GM12878 (cell line): ENCODE measurements around the gene BRD2. TPM values are rescaled to one million over a fixed set of nuclear protein-coding genes. Genes with fewer than 3 reads are reported as not detected.

Experiments used
- ATAC-seq: fragments of 200-7000 bp; cut with Tn5 transposase; 3 replicates; pipeline ENCODE4 v1.9.1; 2020; ENCODE audit warnings: mild to moderate bottlenecking, moderate library complexity
- BruUV-seq: library from RNA; stranded (reverse); fragments of 400-500 nt; replicated peaks from 2 replicates; lab custom pipeline; 2021; lab: Mats Ljungman, UMichigan
- CTCF ChIA-PET: fragments of 300-600 bp; sonication (Branson Sonifier 250); formaldehyde crosslinking; extraction: SDS; loops from one replicate; lab custom pipeline; 2021; ENCODE audit warnings: inconsistent platforms; lab: Yijun Ruan, JAX
- POLR2A ChIA-PET: fragments of 350-600 bp; formaldehyde crosslinking; extraction: SDS; loops from one replicate; lab custom pipeline; 2021; ENCODE audit warnings: inconsistent platforms; lab: Charles Lee
- RAD21 ChIA-PET: fragments of 300-600 bp; sonication (Branson Sonifier 250); formaldehyde crosslinking; loops from one replicate; lab custom pipeline; 2023; ENCODE audit warnings: antibody characterized with exemption; ENCODE audit not compliant: unreplicated experiment; lab: Charles Lee
- SMC1A ChIA-PET: fragments of 300-600 bp; sonication (Branson Sonifier 250); formaldehyde crosslinking; loops from one replicate; lab custom pipeline; 2023; ENCODE audit not compliant: unreplicated experiment, uncharacterized antibody; lab: Charles Lee
- DNase-seq: peaks from one replicate; pipeline ENCODE4 v3.0.0-alpha.2; 2011; ENCODE audit warnings: low read depth, low spot score
- FAIRE-seq: peaks from 3 replicates; lab custom pipeline; 2011; peaks lifted over from hg19 to GRCh38; lab: Jason Lieb, UNC
- H2AFZ ChIP-seq: 2 replicates; pipeline ENCODE4 v1.6.0; 2011; ENCODE audit warnings: low read depth, low read length, control low read depth; ENCODE audit not compliant: control insufficient read depth
- H3K27ac ChIP-seq: 2 replicates; pipeline ENCODE4 v1.5.1; 2011; ENCODE audit warnings: control low read depth; ENCODE audit not compliant: control insufficient read depth, insufficient read depth
- H3K27me3 ChIP-seq, 2 experiments: replicated peaks in 1 of 2; 2 replicates each; pipeline versions ENCODE4 v1.6.0 to v1.6.1; 2011; ENCODE audit warnings: low read length in 1 of 2; ENCODE audit not compliant: control insufficient read depth in 2 of 2, insufficient read depth in 2 of 2
- H3K36me3 ChIP-seq, 2 experiments: 2 replicates each; pipeline ENCODE4 v1.5.1; 2011; ENCODE audit warnings: low read length in 1 of 2; ENCODE audit not compliant: control insufficient read depth in 2 of 2, insufficient read depth in 2 of 2
- H3K4me1 ChIP-seq: 2 replicates; pipeline ENCODE4 v1.6.1; 2011; ENCODE audit warnings: mild to moderate bottlenecking, low read length, moderate library complexity, mixed read lengths; ENCODE audit not compliant: control insufficient read depth, insufficient read depth
- H3K4me2 ChIP-seq: 2 replicates; pipeline ENCODE4 v1.6.0; 2011; ENCODE audit warnings: control low read depth; ENCODE audit not compliant: control insufficient read depth, insufficient read depth
- H3K4me3 ChIP-seq: fragments of 200-600 bp; sonication (generic); 2 replicates; pipeline ENCODE4 v1.5.1; 2016
- H3K79me2 ChIP-seq: 2 replicates; pipeline ENCODE4 v1.6.0; 2011; ENCODE audit warnings: low read length; ENCODE audit not compliant: control insufficient read depth, insufficient read depth
- H3K9ac ChIP-seq: 2 replicates; pipeline ENCODE4 v1.8.0; 2011; ENCODE audit warnings: low read length, control low read depth, mixed read lengths; ENCODE audit not compliant: control insufficient read depth, insufficient read depth
- H3K9me3 ChIP-seq: replicated peaks from 3 replicates; pipeline ENCODE4 v1.5.1; 2011; ENCODE audit warnings: mild to moderate bottlenecking, low read length; ENCODE audit not compliant: control insufficient read depth, insufficient read depth
- H4K20me1 ChIP-seq: 2 replicates; pipeline ENCODE4 v1.6.0; 2011; ENCODE audit not compliant: control insufficient read depth, insufficient read depth
- BHLHE40 ChIP-seq, 2 experiments: fragments of 450-650 bp in 1 of 2; IDR thresholded peaks; 2 replicates each; pipeline ENCODE4 v1.6.1; 2011 to 2017; ENCODE audit warnings: low read depth in 2 of 2, borderline replicate concordance in 1 of 2, improper control_type of control experiment in 1 of 2, low read length in 1 of 2, mild to moderate bottlenecking in 1 of 2
- CBFB ChIP-seq: IDR thresholded peaks from 2 replicates; pipeline ENCODE4 v1.6.1; 2016; ENCODE audit warnings: antibody characterized with exemption, low read depth
- FOS ChIP-seq: IDR thresholded peaks from 3 replicates; pipeline ENCODE4 v1.6.1; 2011; ENCODE audit warnings: borderline replicate concordance; ENCODE audit not compliant: insufficient read length; ENCODE audit errors: extremely low read depth
- IKZF1 ChIP-seq: fragments of 450-650 bp; conservative IDR thresholded peaks from 2 replicates; pipeline ENCODE4 v1.6.1; 2017; ENCODE audit warnings: antibody characterized with exemption, mild to moderate bottlenecking
- MTA3 ChIP-seq: IDR thresholded peaks from 2 replicates; pipeline ENCODE4 v1.6.1; 2012; ENCODE audit warnings: low read length, inconsistent platforms, borderline replicate concordance
- MYB ChIP-seq: fragments of 150-350 bp; IDR thresholded peaks from 2 replicates; pipeline ENCODE4 v1.6.1; 2014; ENCODE audit warnings: mild to moderate bottlenecking, low read depth, low read length, borderline replicate concordance
- POLR2A ChIP-seq: IDR thresholded peaks from 2 replicates; pipeline ENCODE4 v1.6.1; 2011; ENCODE audit warnings: low read depth, mild to moderate bottlenecking, low read length
- RAD21 ChIP-seq: IDR thresholded peaks from 2 replicates; pipeline ENCODE4 v1.6.1; 2011; ENCODE audit warnings: mild to moderate bottlenecking, low read depth, low read length, moderate library complexity; ENCODE audit not compliant: insufficient read depth
- SIX5 ChIP-seq: IDR thresholded peaks from 2 replicates; pipeline ENCODE4 v1.6.1; 2011; ENCODE audit warnings: mild to moderate bottlenecking, low read depth, low read length, moderate library complexity; ENCODE audit not compliant: severe bottlenecking
- SMC3 ChIP-seq: IDR thresholded peaks from 2 replicates; pipeline ENCODE4 v1.6.1; 2011; ENCODE audit warnings: low read length, improper control_type of control experiment, borderline replicate concordance
- ZBED1 ChIP-seq: IDR thresholded peaks from 2 replicates; pipeline ENCODE4 v1.6.1; 2016; ENCODE audit warnings: borderline replicate concordance
- ZNF384 ChIP-seq: IDR thresholded peaks from 2 replicates; pipeline ENCODE4 v1.6.1; 2012; ENCODE audit warnings: low read depth, mild to moderate bottlenecking, low read length, improper control_type of control experiment, borderline replicate concordance
- WGBS: methylation state at CpG from one replicate; pipeline ENCODE4 v1.1.6; 2016; ENCODE audit warnings: low lambda C conversion rate; ENCODE audit not compliant: insufficient replicate concordance, insufficient coverage; ENCODE audit errors: missing lambda C conversion rate; 5-methylcytosine and 5-hydroxymethylcytosine counted together
- in situ Hi-C: fragments of 300-500 bp; cut with MboI; formaldehyde crosslinking; loops from 9 replicates; pipeline ENCODE4 v1.14.3; 2018; ENCODE audit warnings: mixed read lengths
- intact Hi-C: fragments of 100-400 bp; cut with micrococcal nuclease; formaldehyde crosslinking; loops from one replicate; pipeline ENCODE4 v1.14.2; 2022; ENCODE audit not compliant: unreplicated experiment
- polyA plus RNA-seq, 11 experiments: library from polyadenylated mRNA; depleted of rRNA in 4 of 11; unstranded in 6 of 11; stranded (reverse) in 5 of 11; fragments of >200 nt; fragmentation: Nextera tagmentation in 4 of 11; fragmentation: Illumina TruSeq in 1 of 11; extraction: Ambion mirVana in 4 of 11; extraction: Trizol in 1 of 11; gene quantifications; 1 replicate in 1 of 11; 2 replicates in 10 of 11; pipeline versions ENCODE4 v1.2.1 to v1.2.3, GENCODE V29; 2011 to 2016; ENCODE audit warnings: inconsistent platforms in 2 of 11, missing spikeins in 2 of 11, low read depth in 1 of 11
- total RNA-seq, 4 experiments: library from RNA; depleted of rRNA in 3 of 4; stranded (reverse); fragments of >200 nt in 3 of 4; fragmentation: Illumina TruSeq in 1 of 4; extraction: Trizol in 1 of 4; gene quantifications; 2 replicates each; pipeline versions ENCODE4 v1.2.1 to v1.2.3, GENCODE V29; 2013 to 2021

The BRD2 gene
- total and polyA plus RNA-seq, 10 of the 15 experiments (the other 5 are each of a cell fraction or from before 2014, with no cell fraction given) = 32.2 to 239 (median 139) TPM

- Histone ChIP-seq H3K27ac (no peak overlapping the region), H3K4me1 (peaks cover 3% of the 10 kb centered on the region), H3K4me2 (no peak overlapping the region), H3K79me2 (peaks cover 3% of the 10 kb centered on the region), H3K27me3 (no peaks in the 10 kb centered on the region; a peak in 1 of 4 replicates), H3K4me3 (no peak overlapping the region), H3K36me3 (peaks cover 16 to 27% of the 10 kb centered on the region in 2 experiments), H4K20me1 (no peaks in the 10 kb centered on the region), H3K9me3 (no peaks in the 10 kb centered on the region), H3K9ac (no peak overlapping the region), H2AFZ (no peak overlapping the region)
- ATAC-seq (no peak), FAIRE-seq (no peak), DNase-seq (no peak)
- TF ChIP-seq POLR2A = 0 out of 2 replicates have a peak, but pooled peaks have one; percentile 32
- no peak for TF ChIP-seq SIX5
- ChIA-PET SMC1A (interaction anchor here (0.6 to 15.9 kb wide), 16 partner anchors 9 to 68 kb away, joined by 3 to 354 read pairs (median 12); partner anchors contain the start of genes BRD2 and HLA-DMA), POLR2A (interaction anchor here (0.6 to 3.6 kb wide), 7 partner anchors 11 to 1096 kb away, joined by 3 to 52 read pairs (median 4); partner anchors contain the start of gene HLA-DMA), RAD21 (interaction anchor here (0.8 to 7.5 kb wide), 10 partner anchors 11 to 51 kb away, joined by 3 to 135 read pairs (median 19); partner anchors contain the start of genes HLA-DMA and HLA-DMB), CTCF (interaction anchor here (0.7 to 15.9 kb wide), 16 partner anchors 7 to 94 kb away, joined by 3 to 532 read pairs (median 19); partner anchors contain the start of genes HLA-DMA and TAP2)
- 91% methylated on average over 7 of the region's 7 CpGs for WGBS
- intact Hi-C loops = loop anchor here (2.0 kb wide), 1 partner anchor 53 kb away; no protein-coding TSS in a partner anchor
- BruUV-seq = no TSS peak
- in situ Hi-C loops = no loop called here
Measured at GRCh38 chr6:32932132-32932868, 36.1 kb upstream of the BRD2 start.

GRCh38 chr6:32933661-32934085 lies 34.7 kb upstream of the BRD2 start:
- H3K9me3 ChIP-seq = no peaks in the 10 kb centered on the region
- no peak overlapping the region for H3K4me2 ChIP-seq
- no peak overlapping the region for H2AFZ ChIP-seq
- ChIA-PET POLR2A (interaction anchor here (0.5 to 3.6 kb wide), 21 partner anchors 10 to 294 kb away, joined by 3 to 52 read pairs (median 4); partner anchors contain the start of genes BRD2 and HLA-DMA), RAD21 (interaction anchor here (0.6 to 7.5 kb wide), 28 partner anchors 9 to 233 kb away, joined by 3 to 135 read pairs (median 4); partner anchors contain the start of genes BRD2, HLA-DMA, HLA-DMB and PSMB9), CTCF (interaction anchor here (0.6 to 15.9 kb wide), 54 partner anchors 8 to 626 kb away, joined by 3 to 532 read pairs (median 4); partner anchors contain the start of genes HLA-DMA, PSMB9 and TAP2), SMC1A (interaction anchor here (0.6 to 15.9 kb wide), 39 partner anchors 8 to 535 kb away, joined by 3 to 354 read pairs (median 5); partner anchors contain the start of genes BRD2 and HLA-DMA)
- H3K4me3 ChIP-seq = no peak overlapping the region
- in situ Hi-C loops (no loop called here), intact Hi-C loops (loop anchor here (1.0 to 2.0 kb wide), 3 partner anchors 14 to 51 kb away; no protein-coding TSS in a partner anchor)
- no TSS peak for BruUV-seq
- peak; percentile 38 for DNase-seq
- peaks cover 21 to 34% of the 10 kb centered on the region in 2 experiments for H3K36me3 ChIP-seq
- peaks cover 11% of the 10 kb centered on the region for H3K4me1 ChIP-seq
- no peak overlapping the region for H3K27ac ChIP-seq
- H3K9ac ChIP-seq = no peak overlapping the region
- H3K27me3 ChIP-seq = no peaks in the 10 kb centered on the region; a peak in 1 of 4 replicates
- WGBS = 0% methylated on average over 3 of the region's 3 CpGs
- H3K79me2 ChIP-seq = peaks cover 16% of the 10 kb centered on the region
- ATAC-seq = peak; percentile 70
- no peaks in the 10 kb centered on the region for H4K20me1 ChIP-seq
- FAIRE-seq = peak; percentile 89
- TF ChIP-seq FOS (no peak), IKZF1 (peak; percentile 45), CBFB (peak; percentile 67; the same call in 1 of the 2 replicates), ZNF384 (no peak), ZBED1 (peak; percentile 66; the same call in 1 of the 2 replicates), MYB (no peak), MTA3 (peak; percentile 37; the same call in 1 of the 2 replicates), SMC3 (peak; percentile 94), RAD21 (peak; percentile 76), BHLHE40 (IDR thresholded peaks at IDR 0.05; ENCODE audit: borderline replicate concordance in 1 of 2, low read depth in 2 of 2, low read length in 1 of 2) (0 out of 4 replicates have a peak, but pooled peaks of 1 of the 2 experiments have one; percentile 25)
